ENCODE measurements around the gene KRTAP3-1. TPM values are rescaled to one million over a fixed set of nuclear protein-coding genes. Genes with fewer than 3 reads are reported as not detected.

Gene KRTAP3-1
- total RNA-seq, 2 experiments from 2014 or later, result not detected

GRCh38 chr17:40993839-40994238 is 15.1 kb downstream of the KRTAP3-1 start, which contains the start of gene KRTAP3-3:
Gene KRTAP3-3, minus strand, starts transcription at chr17:40994164. Its CDS starts 67 bp downstream, at chr17:40994097.
- H3K4me3 ChIP-seq (ENCODE audit: low read depth, low read length, poor library complexity, severe bottlenecking), result no peak within 1 kb of the TSS
- no peak within 1 kb of the TSS for H3K4me2 ChIP-seq (ENCODE audit: low read length)
- intact Hi-C loops (cut with micrococcal nuclease; ENCODE audit: unreplicated experiment), result no loop called here
- no peaks in the 10 kb centered on the region for H3K36me3 ChIP-seq (ENCODE audit: insufficient read depth, low read length)
- ChIA-PET CTCF (ENCODE audit: unreplicated experiment) (no interaction called here), POLR2A (no interaction called here)
- H3K9me3 ChIP-seq (ENCODE audit: low read length), result no peaks in the 10 kb centered on the region
- BruUV-seq (replicated peaks), result no TSS peak
- no peaks in the 10 kb centered on the region for H3K4me1 ChIP-seq (ENCODE audit: insufficient read depth, low read length, poor library complexity, severe bottlenecking)
- no peak within 1 kb of the TSS for H3K27ac ChIP-seq (ENCODE audit: low read depth, low read length, poor library complexity, severe bottlenecking)
- H3K79me2 ChIP-seq (ENCODE audit: insufficient read depth, low read depth, low read length), result no peaks in the 10 kb centered on the region
- no peaks in the 10 kb centered on the region for H3K9me2 ChIP-seq (ENCODE audit: insufficient read depth, low read length)
- no peak within 1 kb of the TSS for H2AFZ ChIP-seq (ENCODE audit: low read length)
- DNase-seq (ENCODE audit: low spot score), result no peak
- no peaks in the 10 kb centered on the region for H4K20me1 ChIP-seq (ENCODE audit: insufficient read depth, low read length)
- no peak for TF ChIP-seq CTCF (conservative IDR thresholded peaks at IDR 0.05; ENCODE audit: low read length)
- no peak for TF ChIP-seq EZH2phosphoT487 (IDR thresholded peaks at IDR 0.05; ENCODE audit: borderline replicate concordance, low read depth, low read length)

DNA sequence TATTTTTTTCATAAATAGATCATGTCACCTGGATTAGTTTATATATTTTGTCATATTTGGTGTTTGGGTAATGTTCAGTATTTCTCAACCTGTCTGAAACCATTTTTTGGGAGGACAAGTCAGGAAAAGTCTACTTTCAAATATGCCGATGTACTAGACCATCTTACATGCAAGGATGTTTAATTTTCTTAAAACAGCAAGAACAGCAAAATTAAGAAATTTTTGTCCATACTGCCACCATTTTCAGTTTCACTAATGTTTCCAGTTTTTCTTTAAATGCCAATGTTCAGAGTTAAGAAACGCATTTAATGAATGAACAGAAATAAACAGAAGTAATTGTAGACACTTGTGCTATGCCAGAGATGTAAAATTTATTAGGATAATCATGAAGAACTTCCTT is 15.8 kb downstream of the KRTAP3-1 start:
- TF ChIP-seq CTCF (conservative IDR thresholded peaks at IDR 0.05; ENCODE audit: low read length) (no peak), EZH2phosphoT487 (IDR thresholded peaks at IDR 0.05; ENCODE audit: borderline replicate concordance, low read depth, low read length) (no peak)
- H3K27ac ChIP-seq (ENCODE audit: low read depth, low read length, poor library complexity, severe bottlenecking), result no peak overlapping the region
- no peak overlapping the region for H3K4me2 ChIP-seq (ENCODE audit: low read length)
- POLR2A ChIA-PET, result no interaction called here
- no peaks in the 10 kb centered on the region for H3K9me2 ChIP-seq (ENCODE audit: insufficient read depth, low read length)
- no TSS peak for BruUV-seq (replicated peaks)
- CTCF ChIA-PET (ENCODE audit: unreplicated experiment), result no interaction called here
- DNase-seq (ENCODE audit: low spot score), result no peak
- no peaks in the 10 kb centered on the region for H3K36me3 ChIP-seq (ENCODE audit: insufficient read depth, low read length)
- no peaks in the 10 kb centered on the region for H3K79me2 ChIP-seq (ENCODE audit: insufficient read depth, low read depth, low read length)
- H2AFZ ChIP-seq (ENCODE audit: low read length), result no peak overlapping the region
- no peaks in the 10 kb centered on the region for H3K9me3 ChIP-seq (ENCODE audit: low read length)
- H4K20me1 ChIP-seq (ENCODE audit: insufficient read depth, low read length), result no peaks in the 10 kb centered on the region
- H3K4me1 ChIP-seq (ENCODE audit: insufficient read depth, low read length, poor library complexity, severe bottlenecking), result no peaks in the 10 kb centered on the region
- intact Hi-C loops (cut with micrococcal nuclease; ENCODE audit: unreplicated experiment), result no loop called here
- H3K4me3 ChIP-seq (ENCODE audit: low read depth, low read length, poor library complexity, severe bottlenecking), result no peak overlapping the region

DNA sequence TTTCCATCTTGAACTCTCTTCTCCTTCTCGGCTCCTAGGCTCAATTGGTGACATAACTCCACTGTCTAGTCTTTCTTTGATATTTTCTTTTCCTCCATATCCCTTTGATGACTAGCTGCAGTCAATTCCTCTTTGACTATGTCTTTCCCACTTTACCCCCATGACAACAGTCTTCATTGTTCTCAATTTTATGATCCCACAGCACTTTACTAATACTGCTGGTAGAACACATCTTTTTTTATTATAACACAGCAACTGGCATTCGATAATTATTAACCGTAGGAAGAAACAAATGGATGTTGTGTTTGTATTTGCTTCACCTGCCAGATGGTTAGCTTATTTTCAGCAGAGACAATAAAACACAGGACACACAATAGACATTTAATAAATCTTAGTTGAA is 16.3 kb downstream of the KRTAP3-1 start:
- no peak for DNase-seq (ENCODE audit: low spot score)
- Histone ChIP-seq H3K4me1 (ENCODE audit: insufficient read depth, low read length, poor library complexity, severe bottlenecking) (no peaks in the 10 kb centered on the region), H3K79me2 (ENCODE audit: insufficient read depth, low read depth, low read length) (no peaks in the 10 kb centered on the region), H3K36me3 (ENCODE audit: insufficient read depth, low read length) (no peaks in the 10 kb centered on the region), H4K20me1 (ENCODE audit: insufficient read depth, low read length) (no peaks in the 10 kb centered on the region), H3K4me2 (ENCODE audit: low read length) (no peak overlapping the region), H3K27ac (ENCODE audit: low read depth, low read length, poor library complexity, severe bottlenecking) (no peak overlapping the region), H3K9me2 (ENCODE audit: insufficient read depth, low read length) (no peaks in the 10 kb centered on the region), H3K9me3 (ENCODE audit: low read length) (no peaks in the 10 kb centered on the region), H3K4me3 (ENCODE audit: low read depth, low read length, poor library complexity, severe bottlenecking) (no peak overlapping the region), H2AFZ (ENCODE audit: low read length) (no peak overlapping the region)
- CTCF ChIA-PET (ENCODE audit: unreplicated experiment), result no interaction called here
- POLR2A ChIA-PET, result no interaction called here
- intact Hi-C loops (cut with micrococcal nuclease; ENCODE audit: unreplicated experiment), result no loop called here
- no TSS peak for BruUV-seq (replicated peaks)
- TF ChIP-seq CTCF (conservative IDR thresholded peaks at IDR 0.05; ENCODE audit: low read length) (no peak), EZH2phosphoT487 (IDR thresholded peaks at IDR 0.05; ENCODE audit: borderline replicate concordance, low read depth, low read length) (no peak)

All from OCI-LY7 (cell line).